ENCODE measurements around the gene NOP56. TPM values are rescaled to one million over a fixed set of nuclear protein-coding genes. Genes with fewer than 3 reads are reported as not detected.

Gene NOP56
- total and polyA plus RNA-seq, 2 donors (not counting 3 experiments of a cell fraction or from before 2014, with no cell fraction given): 151 to 329 TPM

GRCh38 chr20:2672446-2672845 is 20.0 kb downstream of the NOP56 start:
- no peaks in the 10 kb centered on the region for H3K9me1 ChIP-seq (replicated peaks; ENCODE audit: control insufficient read depth, extremely low read depth, insufficient read depth, low read length)
- H3K27ac ChIP-seq (ENCODE audit: insufficient read depth, low read depth, low read length): no peak overlapping the region
- H3K79me2 ChIP-seq (ENCODE audit: control insufficient read depth, insufficient read depth, low read length): no peaks in the 10 kb centered on the region
- H4K20me1 ChIP-seq (replicated peaks; ENCODE audit: control insufficient read depth, extremely low read depth, insufficient read depth, low read length): no peaks in the 10 kb centered on the region
- no peak overlapping the region for H3K4me3 ChIP-seq (replicated peaks in 1 of 3; ENCODE audit: insufficient read depth in 1 of 3, low read depth in 1 of 3, low read length in 3 of 3)
- H3K36me3 ChIP-seq (ENCODE audit: control insufficient read depth in 2 of 2, extremely low read depth in 1 of 2, insufficient read depth in 2 of 2, low read length in 2 of 2): no peaks in the 10 kb centered on the region
- dilution Hi-C loops (cut with MboI; ENCODE audit: extremely low pct_ligation_motif_present, low sequenced_read_pairs) (no loop called here), intact Hi-C loops (cut with micrococcal nuclease) (no loop called here)
- no peak overlapping the region for H3K9ac ChIP-seq (replicated peaks; ENCODE audit: extremely low read depth, insufficient read depth, low read length)
- CTCF ChIA-PET: no interaction called here
- H3K4me2 ChIP-seq (ENCODE audit: insufficient read depth, low read length): no peak overlapping the region
- FAIRE-seq (no peak), DNase-seq (ENCODE audit: low read depth, low spot score) (no peak)
- BruUV-seq (replicated peaks): no TSS peak
- POLR2A ChIA-PET: no interaction called here
- no peak for TF ChIP-seq GATA2 (IDR thresholded peaks at IDR 0.05; ENCODE audit: insufficient read depth, insufficient read length, low read depth, low read length)
- TF ChIP-seq MYC (IDR thresholded peaks at IDR 0.05; ENCODE audit: low read depth, low read length): no peak
- no peak for TF ChIP-seq MAX (IDR thresholded peaks at IDR 0.05; ENCODE audit: insufficient read depth, insufficient read length)
- no peak for TF ChIP-seq EZH2 (IDR thresholded peaks at IDR 0.05; ENCODE audit: borderline replicate concordance, low read depth, low read length, severe bottlenecking)
- no peaks in the 10 kb centered on the region for H3K4me1 ChIP-seq (ENCODE audit: control insufficient read depth, extremely low read depth, insufficient read depth, low read length)
- peaks cover 12 to 19% of the 10 kb centered on the region in 2 experiments for H3K27me3 ChIP-seq (ENCODE audit: control insufficient read depth in 2 of 2, insufficient read depth in 2 of 2, low read length in 2 of 2)
- H2AFZ ChIP-seq (ENCODE audit: low read depth, low read length): no peak overlapping the region
- H3K9me3 ChIP-seq (replicated peaks; ENCODE audit: control insufficient read depth, insufficient read depth, low read length): no peaks in the 10 kb centered on the region

- peaks cover 12 to 14% of the 10 kb centered on the region in 2 experiments for H3K27me3 ChIP-seq (ENCODE audit: control insufficient read depth in 2 of 2, insufficient read depth in 2 of 2, low read length in 2 of 2)
- no peak overlapping the region for H3K4me3 ChIP-seq (replicated peaks in 1 of 3; ENCODE audit: insufficient read depth in 1 of 3, low read depth in 1 of 3, low read length in 3 of 3)
- POLR2A ChIA-PET: no interaction called here
- dilution Hi-C loops (cut with MboI; ENCODE audit: extremely low pct_ligation_motif_present, low sequenced_read_pairs): no loop called here
- H4K20me1 ChIP-seq (replicated peaks; ENCODE audit: control insufficient read depth, extremely low read depth, insufficient read depth, low read length): no peaks in the 10 kb centered on the region
- DNase-seq (ENCODE audit: low read depth, low spot score): no peak
- no peak for FAIRE-seq
- BruUV-seq (replicated peaks): no TSS peak
- intact Hi-C loops (cut with micrococcal nuclease): no loop called here
- no peaks in the 10 kb centered on the region for H3K4me1 ChIP-seq (ENCODE audit: control insufficient read depth, extremely low read depth, insufficient read depth, low read length)
- no peak overlapping the region for H3K4me2 ChIP-seq (ENCODE audit: insufficient read depth, low read length)
- TF ChIP-seq FOS (IDR thresholded peaks at IDR 0.05; ENCODE audit: borderline replicate concordance, insufficient read depth, low read length) (no peak), MYC (IDR thresholded peaks at IDR 0.05; ENCODE audit: low read depth, low read length) (no peak), EZH2 (IDR thresholded peaks at IDR 0.05; ENCODE audit: borderline replicate concordance, low read depth, low read length, severe bottlenecking) (no peak), MAX (IDR thresholded peaks at IDR 0.05; ENCODE audit: insufficient read depth, insufficient read length) (no peak), POLR2A (IDR thresholded peaks at IDR 0.05; ENCODE audit: low read depth, low read length) (no peak), GATA2 (IDR thresholded peaks at IDR 0.05; ENCODE audit: insufficient read depth, insufficient read length, low read depth, low read length) (no peak)
- H3K9ac ChIP-seq (replicated peaks; ENCODE audit: extremely low read depth, insufficient read depth, low read length): no peak overlapping the region
- CTCF ChIA-PET: interaction anchor here (0.8 to 1.9 kb wide), 6 partner anchors 9 to 501 kb away, joined by 3 to 14 read pairs (median 4); partner anchors contain the start of genes EBF4 and IDH3B
- H3K9me1 ChIP-seq (replicated peaks; ENCODE audit: control insufficient read depth, extremely low read depth, insufficient read depth, low read length): no peaks in the 10 kb centered on the region
- no peak overlapping the region for H3K27ac ChIP-seq (ENCODE audit: insufficient read depth, low read depth, low read length)
- H3K79me2 ChIP-seq (ENCODE audit: control insufficient read depth, insufficient read depth, low read length): no peaks in the 10 kb centered on the region
- H3K36me3 ChIP-seq (ENCODE audit: control insufficient read depth in 2 of 2, extremely low read depth in 1 of 2, insufficient read depth in 2 of 2, low read length in 2 of 2): no peaks in the 10 kb centered on the region
- H3K9me3 ChIP-seq (replicated peaks; ENCODE audit: control insufficient read depth, insufficient read depth, low read length): no peaks in the 10 kb centered on the region
- no peak overlapping the region for H2AFZ ChIP-seq (ENCODE audit: low read depth, low read length)
These were observed 21.0 kb downstream of the NOP56 start for GRCh38 chr20:2673453-2673852.

Measured in endothelial cell of umbilical vein (primary cell).